ENCODE results near the gene DESI1.

DNA sequence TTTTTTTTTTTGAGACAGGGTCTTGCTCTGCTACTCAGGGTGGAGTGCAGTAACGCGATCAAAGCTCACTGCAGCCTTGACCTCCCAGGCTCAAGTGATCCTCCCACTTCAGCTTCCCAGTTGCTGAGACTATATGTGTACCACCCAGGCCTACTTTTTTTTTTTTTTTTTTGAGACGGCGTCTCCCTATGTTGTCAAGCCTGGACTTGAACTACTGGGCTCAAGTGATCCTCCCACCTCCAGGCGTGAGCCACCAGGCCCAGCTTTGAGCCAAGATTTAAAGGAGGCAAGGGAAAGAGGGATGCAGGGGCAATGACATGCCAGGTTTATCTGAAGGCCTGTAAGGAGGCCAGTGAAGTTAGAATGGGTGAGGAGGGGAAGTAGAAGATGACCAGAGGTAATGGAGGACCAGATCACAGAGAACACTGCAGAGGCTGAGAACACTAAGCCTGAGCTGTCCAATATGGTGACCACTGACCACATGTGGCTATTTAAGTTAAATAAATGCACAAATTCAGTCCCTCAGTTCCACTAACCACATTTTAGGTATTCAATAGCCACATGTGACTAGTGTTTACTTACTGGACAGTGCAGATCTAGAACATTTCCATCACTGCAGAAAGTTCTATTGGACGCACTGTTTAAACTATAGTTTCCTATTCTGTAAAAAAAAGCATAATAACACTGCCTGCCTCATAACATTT lies 8.1 kb downstream of the DESI1 start:
- TF ChIP-seq, protein P1, sequence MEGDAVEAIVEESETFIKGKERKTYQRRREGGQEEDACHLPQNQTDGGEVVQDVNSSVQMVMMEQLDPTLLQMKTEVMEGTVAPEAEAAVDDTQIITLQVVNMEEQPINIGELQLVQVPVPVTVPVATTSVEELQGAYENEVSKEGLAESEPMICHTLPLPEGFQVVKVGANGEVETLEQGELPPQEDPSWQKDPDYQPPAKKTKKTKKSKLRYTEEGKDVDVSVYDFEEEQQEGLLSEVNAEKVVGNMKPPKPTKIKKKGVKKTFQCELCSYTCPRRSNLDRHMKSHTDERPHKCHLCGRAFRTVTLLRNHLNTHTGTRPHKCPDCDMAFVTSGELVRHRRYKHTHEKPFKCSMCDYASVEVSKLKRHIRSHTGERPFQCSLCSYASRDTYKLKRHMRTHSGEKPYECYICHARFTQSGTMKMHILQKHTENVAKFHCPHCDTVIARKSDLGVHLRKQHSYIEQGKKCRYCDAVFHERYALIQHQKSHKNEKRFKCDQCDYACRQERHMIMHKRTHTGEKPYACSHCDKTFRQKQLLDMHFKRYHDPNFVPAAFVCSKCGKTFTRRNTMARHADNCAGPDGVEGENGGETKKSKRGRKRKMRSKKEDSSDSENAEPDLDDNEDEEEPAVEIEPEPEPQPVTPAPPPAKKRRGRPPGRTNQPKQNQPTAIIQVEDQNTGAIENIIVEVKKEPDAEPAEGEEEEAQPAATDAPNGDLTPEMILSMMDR (conservative IDR thresholded peaks at IDR 0.05; ENCODE audit: low read length) = no peak
- TF ChIP-seq EZH2phosphoT487 (IDR thresholded peaks at IDR 0.05; ENCODE audit: borderline replicate concordance) = no peak

Data from Loucy (cell line).